ENCODE data around the gene NME3.

Gene NME3

GRCh38 chr16:1744338-1744840 lies 27.0 kb downstream of the NME3 start:
- no peak for TF ChIP-seq CTCF (IDR thresholded peaks at IDR 0.05; ENCODE audit: borderline replicate concordance, control extremely low read depth, extremely low read depth, insufficient read depth, missing control alignments)
- no peak for DNase-seq (ENCODE audit: low spot score)
- in situ Hi-C loops (cut with MboI; ENCODE audit: low sequenced_read_pairs, unreplicated experiment), result no loop called here

GRCh38 chr16:1743376-1744337 lies 27.7 kb downstream of the NME3 start:
- in situ Hi-C loops (cut with MboI; ENCODE audit: low sequenced_read_pairs, unreplicated experiment), result no loop called here
- no peak for TF ChIP-seq CTCF (IDR thresholded peaks at IDR 0.05; ENCODE audit: borderline replicate concordance, control extremely low read depth, extremely low read depth, insufficient read depth, missing control alignments)
- DNase-seq (ENCODE audit: low spot score), result no peak

GRCh38 chr16:1741553-1742165 lies 29.7 kb downstream of the NME3 start:
- no peak for TF ChIP-seq CTCF (IDR thresholded peaks at IDR 0.05; ENCODE audit: borderline replicate concordance, control extremely low read depth, extremely low read depth, insufficient read depth, missing control alignments)
- in situ Hi-C loops (cut with MboI; ENCODE audit: low sequenced_read_pairs, unreplicated experiment), result no loop called here
- no peak for DNase-seq (ENCODE audit: low spot score)

- no peak for TF ChIP-seq CTCF (IDR thresholded peaks at IDR 0.05; ENCODE audit: borderline replicate concordance, control extremely low read depth, extremely low read depth, insufficient read depth, missing control alignments)
Measured at GRCh38 chr16:1740781-1741490, 30.4 kb downstream of the NME3 start.

GRCh38 chr16:1740234-1740633 lies 31.1 kb downstream of the NME3 start:
- in situ Hi-C loops (cut with MboI; ENCODE audit: low sequenced_read_pairs, unreplicated experiment), result no loop called here
- no peak for TF ChIP-seq CTCF (IDR thresholded peaks at IDR 0.05; ENCODE audit: borderline replicate concordance, control extremely low read depth, extremely low read depth, insufficient read depth, missing control alignments)
- no peak for DNase-seq (ENCODE audit: low spot score)

More at GRCh38 chr16:1740781-1741490, 30.4 kb downstream of the NME3 start:
- DNase-seq (ENCODE audit: low spot score), result no peak
- in situ Hi-C loops (cut with MboI; ENCODE audit: low sequenced_read_pairs, unreplicated experiment), result no loop called here

GRCh38 chr16:1734816-1735215 lies 36.5 kb downstream of the NME3 start:
- no peak for TF ChIP-seq CTCF (IDR thresholded peaks at IDR 0.05; ENCODE audit: borderline replicate concordance, control extremely low read depth, extremely low read depth, insufficient read depth, missing control alignments)
- DNase-seq (ENCODE audit: low spot score), result no peak
- in situ Hi-C loops (cut with MboI; ENCODE audit: low sequenced_read_pairs, unreplicated experiment), result no loop called here
